Transverse colon (tissue), 4 donors: ENCODE measurements around the gene GBX2. TPM values are rescaled to one million over a fixed set of nuclear protein-coding genes. Genes with fewer than 3 reads are reported as not detected.

Experiments used
- DNase-seq: peaks from one replicate; pipeline ENCODE4 v3.0.0-alpha.2; 2019
- H3K27ac ChIP-seq, 4 donors: fragments of 200-600 bp; sonication (generic); 2 replicates each; pipeline ENCODE4 v1.5.1; 2016 to 2018; ENCODE audit warnings: inconsistent platforms in 4 of 4
- H3K27me3 ChIP-seq: fragments of 200-600 bp; sonication (generic); 2 replicates; pipeline ENCODE4 v1.5.1; 2017; ENCODE audit warnings: inconsistent platforms
- H3K36me3 ChIP-seq, 4 donors: fragments of 200-600 bp; sonication (generic); 2 replicates each; pipeline ENCODE4 v1.5.1; 2017 to 2019; ENCODE audit warnings: inconsistent platforms in 4 of 4
- H3K4me1 ChIP-seq, 4 donors: fragments of 200-600 bp; sonication (generic); 2 replicates each; pipeline ENCODE4 v1.5.1; 2017 to 2020; ENCODE audit warnings: inconsistent platforms in 4 of 4
- H3K4me3 ChIP-seq, 4 donors: fragments of 200-600 bp; sonication (generic); 1 replicate in 1 of 4; 2 replicates in 3 of 4; pipeline versions ENCODE4 v1.5.1 to v1.6.1; 2017 to 2019; ENCODE audit warnings: inconsistent platforms in 4 of 4
- H3K9me3 ChIP-seq, 2 donors: fragments of 200-600 bp; sonication (generic); 2 replicates each; pipeline ENCODE4 v1.5.1; 2017 to 2019; ENCODE audit warnings: inconsistent platforms in 2 of 2
- EP300 ChIP-seq: sonication (generic); formaldehyde crosslinking; IDR thresholded peaks from one replicate; pipeline ENCODE4 v1.6.1; 2017; ENCODE audit warnings: antibody characterized with exemption, low read depth
- POLR2A ChIP-seq: fragments of 450-650 bp; IDR thresholded peaks from one replicate; pipeline ENCODE4 v1.6.1; 2016; ENCODE audit warnings: antibody characterized with exemption, mild to moderate bottlenecking, moderate library complexity
- POLR2AphosphoS5 ChIP-seq, 3 donors: sonication (generic); formaldehyde crosslinking; IDR thresholded peaks; one replicate each; pipeline ENCODE4 v1.6.1; 2016; ENCODE audit warnings: antibody characterized with exemption in 3 of 3
- WGBS, 2 donors: methylation state at CpG; one replicate each; pipeline ENCODE4 v1.1.5; 2018; ENCODE audit warnings: low coverage in 1 of 2; 5-methylcytosine and 5-hydroxymethylcytosine counted together
- in situ Hi-C, 4 donors: fragments of 200-750 bp; cut with MboI; loops; one replicate each; pipeline versions ENCODE4 v1.15.0 to v1.15.1; 2017; ENCODE audit warnings: low sequenced_read_pairs in 3 of 4, low pct_ligation_motif_present in 1 of 4, low pct_unique_long_range_greater_than_20kb in 1 of 4
- intact Hi-C: fragments of 100-400 bp; cut with DNase I; formaldehyde crosslinking; loops from one replicate; pipeline ENCODE4 v1.15.1; 2023; ENCODE audit warnings: low total_unique reads
- total RNA-seq, 4 donors: library from RNA; depleted of rRNA; stranded (reverse); fragments of >200 nt; gene quantifications; one replicate each; pipeline ENCODE4 v1.1.0, GENCODE V29; 2016
- TF ChIP-seq, protein P1 (sequence below), 5 experiments: fragments of 200-600 bp in 3 of 5; fragments of 450-650 bp in 2 of 5; sonication (generic) in 3 of 5; IDR thresholded peaks; 1 replicate in 2 of 5; 2 replicates in 3 of 5; pipeline ENCODE4 v1.5.1; 2016 to 2017; ENCODE audit warnings: antibody characterized with exemption in 5 of 5, inconsistent platforms in 3 of 5, mild to moderate bottlenecking in 2 of 5, moderate library complexity in 1 of 5

Gene GBX2
- total RNA-seq, 4 donors from 2014 or later = not detected

DNA sequence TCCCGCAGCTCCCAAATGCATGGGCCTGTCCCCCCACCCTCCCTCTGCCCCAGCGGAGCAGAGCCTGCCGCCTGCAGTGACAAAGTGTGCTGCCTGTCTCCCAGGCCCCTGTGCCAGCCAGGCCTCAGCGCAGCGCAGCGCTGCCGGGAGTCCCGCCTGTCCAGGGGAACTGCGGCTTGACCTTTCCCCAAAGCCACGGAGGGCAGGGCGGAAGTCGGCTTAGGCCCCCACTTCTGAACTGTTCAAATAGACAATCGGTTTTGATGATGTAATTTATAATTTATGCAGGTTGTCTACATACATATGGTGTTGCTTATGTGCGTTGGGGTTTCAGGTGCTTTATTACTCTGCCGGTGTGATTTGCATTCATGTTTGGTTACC, 7.1 kb downstream of the GBX2 start:
- Histone ChIP-seq H3K27ac (no peak overlapping the region), H3K9me3 (no peaks in the 10 kb centered on the region), H3K36me3 (no peaks in the 10 kb centered on the region), H3K4me1 (peaks cover 11 to 26% (median 22%) of the 10 kb centered on the region in 4 donors), H3K27me3 (peaks cover 86% of the 10 kb centered on the region), H3K4me3 (no peak overlapping the region)
- 69 to 83% methylated on average over 2 to 13 of the region's 15 CpGs for WGBS, 2 donors
- no peak for DNase-seq
- TF ChIP-seq EP300 = no peak
- TF ChIP-seq, protein P1, sequence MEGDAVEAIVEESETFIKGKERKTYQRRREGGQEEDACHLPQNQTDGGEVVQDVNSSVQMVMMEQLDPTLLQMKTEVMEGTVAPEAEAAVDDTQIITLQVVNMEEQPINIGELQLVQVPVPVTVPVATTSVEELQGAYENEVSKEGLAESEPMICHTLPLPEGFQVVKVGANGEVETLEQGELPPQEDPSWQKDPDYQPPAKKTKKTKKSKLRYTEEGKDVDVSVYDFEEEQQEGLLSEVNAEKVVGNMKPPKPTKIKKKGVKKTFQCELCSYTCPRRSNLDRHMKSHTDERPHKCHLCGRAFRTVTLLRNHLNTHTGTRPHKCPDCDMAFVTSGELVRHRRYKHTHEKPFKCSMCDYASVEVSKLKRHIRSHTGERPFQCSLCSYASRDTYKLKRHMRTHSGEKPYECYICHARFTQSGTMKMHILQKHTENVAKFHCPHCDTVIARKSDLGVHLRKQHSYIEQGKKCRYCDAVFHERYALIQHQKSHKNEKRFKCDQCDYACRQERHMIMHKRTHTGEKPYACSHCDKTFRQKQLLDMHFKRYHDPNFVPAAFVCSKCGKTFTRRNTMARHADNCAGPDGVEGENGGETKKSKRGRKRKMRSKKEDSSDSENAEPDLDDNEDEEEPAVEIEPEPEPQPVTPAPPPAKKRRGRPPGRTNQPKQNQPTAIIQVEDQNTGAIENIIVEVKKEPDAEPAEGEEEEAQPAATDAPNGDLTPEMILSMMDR (IDR thresholded peaks at IDR 0.05) = no peak
- TF ChIP-seq POLR2AphosphoS5 (IDR thresholded peaks at IDR 0.05) = no peak
- no peak for TF ChIP-seq POLR2A
- in situ Hi-C loops (no loop called here), intact Hi-C loops (no loop called here)

DNA sequence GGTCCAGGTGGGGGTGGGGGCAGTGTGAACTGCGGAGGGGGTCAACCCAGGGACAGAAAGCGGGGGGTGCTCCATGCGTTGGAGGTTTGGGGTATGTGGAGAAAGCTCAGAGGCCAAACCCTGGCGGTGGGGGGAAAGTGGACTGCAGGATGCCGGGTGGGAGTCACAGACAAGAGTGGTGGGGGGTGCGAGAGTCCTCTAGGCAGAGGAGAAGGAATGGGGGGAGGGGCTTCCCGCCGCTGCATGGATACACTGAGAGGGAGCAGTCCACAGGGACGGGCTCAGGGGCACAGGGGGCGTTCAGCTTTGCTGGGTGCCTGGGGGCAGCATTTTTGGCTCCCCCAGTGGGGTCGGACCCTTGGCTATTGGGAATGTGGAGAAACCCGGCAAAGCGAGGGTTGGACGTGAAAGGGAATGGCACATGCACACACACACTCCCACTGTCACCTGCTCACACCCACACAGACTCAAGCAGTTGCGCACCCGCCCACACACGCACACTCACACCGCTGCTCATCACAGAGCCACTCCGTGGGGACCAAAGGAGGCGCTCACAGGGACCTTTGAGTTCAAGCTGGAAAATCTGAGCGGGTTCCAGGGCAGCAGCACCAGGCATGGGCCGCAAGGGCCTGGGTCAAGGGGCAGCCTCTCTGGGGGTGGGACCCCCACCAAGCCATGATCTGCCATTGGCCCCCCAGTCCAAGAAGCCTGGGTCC, 7.7 kb downstream of the GBX2 start:
- no peak overlapping the region for H3K4me3 ChIP-seq
- WGBS, 2 donors = 41% methylated on average over 22 of the region's 22 CpGs; no CpG with 5 or more reads in 1 of the 2 donors
- H3K36me3 ChIP-seq = no peaks in the 10 kb centered on the region
- no peaks in the 10 kb centered on the region for H3K9me3 ChIP-seq
- peaks cover 11 to 23% (median 21%) of the 10 kb centered on the region in 4 donors for H3K4me1 ChIP-seq
- H3K27ac ChIP-seq = no peak overlapping the region
- TF ChIP-seq POLR2AphosphoS5 (IDR thresholded peaks at IDR 0.05) (no peak), EP300 (no peak), POLR2A (no peak)
- TF ChIP-seq, protein P1 (IDR thresholded peaks at IDR 0.05) = no peak
- DNase-seq = no peak
- in situ Hi-C loops (no loop called here), intact Hi-C loops (no loop called here)
- H3K27me3 ChIP-seq = peaks cover 81% of the 10 kb centered on the region

DNA sequence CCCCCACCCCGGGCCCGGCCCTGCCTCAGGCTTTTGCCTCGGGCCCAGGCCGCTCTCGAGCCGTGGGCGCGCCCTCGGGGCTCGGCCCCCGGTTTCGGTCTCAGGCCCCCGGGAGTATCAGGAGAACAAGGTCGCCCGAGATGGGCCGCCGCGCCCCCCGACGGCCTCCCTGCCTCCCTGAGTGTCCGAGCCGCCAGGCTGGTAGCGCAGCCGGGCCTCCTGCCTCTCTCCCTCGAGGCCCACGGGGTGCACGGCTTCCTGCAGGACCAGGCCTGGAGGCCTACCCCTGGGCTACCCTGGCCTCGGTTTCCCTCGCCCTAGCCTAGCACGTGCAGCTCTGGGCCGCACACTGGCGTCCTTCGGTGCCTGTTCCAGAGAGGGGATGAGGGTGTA, 8.4 kb downstream of the GBX2 start:
- WGBS, 2 donors = 38% methylated on average over 14 of the region's 33 CpGs; no CpG with 5 or more reads in 1 of the 2 donors
- Histone ChIP-seq H3K4me1 (peaks cover 10 to 19% (median 18%) of the 10 kb centered on the region in 4 donors), H3K4me3 (no peak overlapping the region), H3K36me3 (no peaks in the 10 kb centered on the region), H3K27ac (no peak overlapping the region), H3K27me3 (peaks cover 73% of the 10 kb centered on the region), H3K9me3 (no peaks in the 10 kb centered on the region)
- intact Hi-C loops = no loop called here
- in situ Hi-C loops = no loop called here
- no peak for DNase-seq
- TF ChIP-seq POLR2AphosphoS5 (IDR thresholded peaks at IDR 0.05) (no peak), POLR2A (no peak), EP300 (no peak)
- TF ChIP-seq, protein P1 (IDR thresholded peaks at IDR 0.05) = no peak

DNA sequence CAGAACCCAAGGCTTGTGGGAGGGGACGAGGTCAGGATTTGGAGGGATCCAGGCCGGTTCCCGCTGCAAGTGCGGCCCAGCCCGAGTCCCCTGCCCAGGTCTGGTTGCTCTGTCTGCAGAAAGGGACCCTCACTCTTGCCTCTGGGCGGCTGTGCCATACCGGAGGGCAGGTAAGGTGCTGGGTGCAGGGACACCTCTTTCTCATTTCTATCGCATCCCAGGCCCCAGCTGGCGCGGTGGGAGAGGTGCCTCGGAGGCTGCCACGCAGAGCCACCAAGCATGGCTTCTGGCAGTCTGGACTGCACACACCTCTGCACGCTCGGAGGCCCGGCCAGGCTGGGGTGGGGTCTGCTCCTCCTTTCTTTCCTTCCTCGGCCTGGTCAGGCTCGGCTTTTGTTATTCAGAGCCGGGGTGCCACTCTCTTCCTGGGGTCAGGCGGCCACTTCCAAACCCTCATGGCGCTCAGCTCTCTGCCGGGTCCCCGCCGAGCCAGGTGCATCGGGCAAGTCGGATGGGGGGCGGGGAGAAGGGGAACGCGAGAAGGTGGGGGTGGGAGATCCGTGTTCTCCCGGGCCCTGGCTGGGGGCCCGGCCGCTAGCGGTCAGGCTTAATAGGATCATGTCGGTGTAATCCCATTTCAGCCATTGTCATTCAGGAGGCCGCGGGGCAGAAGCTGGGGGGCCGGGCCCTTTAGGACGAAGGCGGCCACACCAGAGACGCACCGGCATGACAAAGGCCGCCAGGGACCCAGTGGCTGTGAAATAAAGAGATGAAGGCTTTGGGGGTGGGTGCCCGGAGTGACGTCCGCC, 9.0 kb downstream of the GBX2 start:
- peaks cover 67% of the 10 kb centered on the region for H3K27me3 ChIP-seq

More for the DNA sequence above, 9.0 kb downstream of the GBX2 start:
- TF ChIP-seq EP300 (no peak), POLR2AphosphoS5 (IDR thresholded peaks at IDR 0.05) (no peak), POLR2A (no peak)
- TF ChIP-seq, protein P1 (IDR thresholded peaks at IDR 0.05) = no peak
- intact Hi-C loops (no loop called here), in situ Hi-C loops (no loop called here)
- WGBS, 2 donors = 16 to 33% methylated on average over 3 to 38 of the region's 45 CpGs
- no peak overlapping the region for H3K4me3 ChIP-seq
- peaks cover 4 to 13% (median 12%) of the 10 kb centered on the region in 4 donors for H3K4me1 ChIP-seq
- no peak for DNase-seq
- no peak overlapping the region for H3K27ac ChIP-seq
- H3K36me3 ChIP-seq = no peaks in the 10 kb centered on the region
- no peaks in the 10 kb centered on the region for H3K9me3 ChIP-seq
